ENCODE measurements around the gene ZNF598. TPM values are rescaled to one million over a fixed set of nuclear protein-coding genes. Genes with fewer than 3 reads are reported as not detected.
A peak's percentile ranks its signal among the peaks of the same experiment; 100 is the strongest.
"Not testable (repeated sequence)": the region's sequence is repeated elsewhere in the genome, so short reads cannot be mapped to it uniquely, and the experiment has no call there.

ZNF598 gene
- total and polyA plus RNA-seq, 2 experiments from 2014 or later, result 8.5 to 48.6 TPM

DNA sequence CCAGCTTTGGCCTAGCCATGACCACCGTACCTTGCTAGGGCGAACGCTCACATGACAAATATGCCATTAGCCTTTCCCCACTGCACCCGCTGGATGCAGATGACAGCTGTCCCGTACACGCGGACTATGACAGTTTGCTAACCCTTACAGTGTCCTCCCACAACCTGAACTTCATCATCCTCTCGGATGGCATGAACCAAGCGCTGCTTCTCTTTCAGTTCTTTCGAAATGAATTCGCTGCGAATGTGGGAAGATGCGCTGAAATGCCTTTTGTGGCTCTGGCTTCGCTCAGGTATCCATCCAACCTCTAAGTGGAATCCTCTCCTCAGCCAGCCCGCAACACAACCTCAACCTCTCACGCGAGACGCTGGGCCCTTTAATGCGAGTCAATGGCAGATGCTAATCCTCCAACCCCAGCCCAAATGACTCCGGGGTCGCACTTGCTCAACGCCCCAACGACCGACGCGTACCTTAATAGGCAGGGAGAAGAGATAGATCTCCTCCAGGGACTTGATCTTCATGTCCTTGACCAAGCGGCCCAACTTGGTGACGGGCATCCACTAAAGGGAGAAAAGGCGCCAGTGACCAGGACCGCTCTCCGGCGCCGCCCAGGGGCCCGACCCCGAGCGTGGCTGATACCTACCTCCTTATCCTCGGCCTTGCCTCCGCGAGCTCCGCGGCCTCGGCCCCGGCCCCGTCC lies 45.7 kb downstream of the ZNF598 start:
- TF ChIP-seq ZNF114 (CRISPR knock-in tag; IDR thresholded peaks at IDR 0.05), result no peak
- peak; percentile 42; the same call in 1 of the 2 replicates for TF ChIP-seq POLR2AphosphoS5 (IDR thresholded peaks at IDR 0.05; ENCODE audit: low read depth)
- H2AFZ ChIP-seq, result no peak overlapping the region
- peaks cover 38% of the 10 kb centered on the region; the same call in 1 of the 2 replicates for H3K4me1 ChIP-seq (ENCODE audit: insufficient read depth)
- ATAC-seq, result no peak
- Mint-ChIP-seq H3K9me3 (peaks cover 8% of the 10 kb centered on the region; the same call in 2 of the 3 replicates), H3K36me3 (ENCODE audit: low read depth) (peaks cover 44% of the 10 kb centered on the region), H3K27me3 (ENCODE audit: insufficient read depth, low read depth, poor library complexity) (peaks cover 58% of the 10 kb centered on the region), H3K27ac (peak overlapping the region; percentile 96), H3K4me1 (peaks cover 33% of the 10 kb centered on the region), H3K4me3 (peak overlapping the region; percentile 91)
- H3K4me2 ChIP-seq, result peak overlapping the region; percentile 100
- peaks cover 27% of the 10 kb centered on the region for H4K20me1 ChIP-seq (replicated peaks; ENCODE audit: insufficient read depth)
- peaks cover 40% of the 10 kb centered on the region for H3F3A ChIP-seq (replicated peaks; ENCODE audit: low read depth)
- peak overlapping the region; percentile 93 for H3K27ac ChIP-seq (ENCODE audit: low read depth)
- DNase-seq (ENCODE audit: low spot score), result no peak
- peaks cover 46% of the 10 kb centered on the region for H3K79me2 ChIP-seq (replicated peaks; ENCODE audit: insufficient read depth)
- peak overlapping the region; percentile 100 for H3K4me3 ChIP-seq
- peaks cover 25% of the 10 kb centered on the region for H3K36me3 ChIP-seq (ENCODE audit: insufficient read depth)
- no peaks in the 10 kb centered on the region for H3K9me2 ChIP-seq (ENCODE audit: insufficient read depth)
- no peaks in the 10 kb centered on the region for H3K27me3 ChIP-seq (ENCODE audit: insufficient read depth)

DNA sequence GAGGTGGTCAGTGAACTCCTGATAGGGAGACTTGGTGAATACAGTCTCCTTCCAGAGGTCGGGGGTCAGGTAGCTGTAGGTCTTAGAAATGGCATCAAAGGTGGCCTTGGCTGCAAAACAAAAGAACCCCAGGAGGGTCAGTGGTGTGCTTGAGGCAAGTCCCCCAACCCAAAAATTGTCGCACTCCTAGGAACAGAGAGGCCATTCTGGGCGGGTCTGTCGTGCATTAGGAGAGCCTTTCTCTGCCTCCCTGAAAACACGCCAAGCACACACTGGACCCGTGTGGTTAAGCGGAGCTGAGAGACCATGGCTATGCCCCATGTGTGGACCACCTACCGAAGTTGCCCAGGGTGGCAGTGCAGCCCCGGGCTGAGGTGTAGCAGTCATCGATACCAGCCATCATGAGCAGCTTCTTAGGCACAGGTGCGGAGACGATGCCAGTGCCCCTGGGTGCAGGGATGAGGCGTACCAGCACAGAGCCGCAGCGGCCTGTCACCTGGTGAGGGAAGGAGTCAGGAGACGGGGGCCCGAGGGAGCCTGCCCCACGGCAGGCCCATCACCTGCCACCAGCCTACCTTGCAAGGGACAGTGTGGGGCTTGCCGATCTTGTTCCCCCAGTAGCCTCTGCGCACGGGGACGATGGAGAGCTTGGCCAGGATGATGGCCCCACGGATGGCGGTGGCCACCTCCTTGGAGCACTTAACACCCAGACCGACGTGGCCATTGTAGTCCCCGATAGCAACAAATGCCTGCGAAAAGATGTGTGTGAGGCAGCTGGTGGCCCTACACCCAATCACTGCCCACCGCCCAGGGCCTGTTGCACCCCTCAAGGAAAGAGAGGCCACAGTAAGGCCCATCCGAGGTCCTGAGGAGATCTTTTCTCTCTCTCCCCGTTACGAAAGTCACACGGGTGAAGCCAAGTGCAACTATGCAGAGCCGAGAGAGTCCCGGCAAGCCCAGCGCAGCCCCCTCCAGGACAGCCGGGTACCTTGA lies 47.2 kb downstream of the ZNF598 start:
- peaks cover 46% of the 10 kb centered on the region for H3K79me2 ChIP-seq (replicated peaks; ENCODE audit: insufficient read depth)

DNA sequence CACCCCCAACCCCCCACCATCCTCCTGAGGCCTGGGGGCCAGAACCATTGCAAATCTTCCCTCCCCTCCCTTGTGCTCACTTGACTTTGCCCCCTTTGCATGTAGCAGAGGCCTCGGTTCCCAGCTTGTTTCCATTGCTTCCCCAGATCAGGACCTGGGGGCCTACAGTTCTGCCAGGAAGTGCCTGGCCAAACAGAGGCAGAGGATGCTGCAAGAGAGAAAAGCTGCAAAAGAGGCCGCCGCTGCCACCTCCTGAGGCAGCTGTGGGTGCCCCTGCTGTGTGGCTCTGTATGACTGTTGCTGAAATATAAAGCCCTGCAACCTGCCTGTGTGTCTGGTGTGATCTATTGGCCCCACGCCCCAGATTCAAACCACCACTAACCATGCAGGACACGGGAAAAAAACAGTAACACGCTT lies 48.0 kb downstream of the ZNF598 start:
- peaks cover 8% of the 10 kb centered on the region; the same call in 2 of the 3 replicates for H3K9me3 Mint-ChIP-seq
- Histone ChIP-seq H3F3A (replicated peaks; ENCODE audit: low read depth) (peaks cover 49% of the 10 kb centered on the region), H3K27ac (ENCODE audit: low read depth) (peak overlapping the region; percentile 93; the same call in 1 of the 2 replicates), H3K4me2 (peak overlapping the region; percentile 55), H3K9me2 (ENCODE audit: insufficient read depth) (no peaks in the 10 kb centered on the region), H2AFZ (no peak overlapping the region), H3K36me3 (ENCODE audit: insufficient read depth) (peaks cover 25% of the 10 kb centered on the region), H4K20me1 (replicated peaks; ENCODE audit: insufficient read depth) (peaks cover 27% of the 10 kb centered on the region), H3K27me3 (ENCODE audit: insufficient read depth) (no peaks in the 10 kb centered on the region), H3K4me1 (ENCODE audit: insufficient read depth) (peaks cover 38% of the 10 kb centered on the region; the same call in 1 of the 2 replicates), H3K4me3 (peak overlapping the region; percentile 36; the same call in 1 of the 2 replicates), H3K79me2 (replicated peaks; ENCODE audit: insufficient read depth) (peaks cover 46% of the 10 kb centered on the region)
- peaks cover 33% of the 10 kb centered on the region for H3K4me1 Mint-ChIP-seq
- DNase-seq (ENCODE audit: low spot score) (no peak), ATAC-seq (no peak)
- H3K4me3 Mint-ChIP-seq, result peak overlapping the region; percentile 91
- peaks cover 44% of the 10 kb centered on the region for H3K36me3 Mint-ChIP-seq (ENCODE audit: low read depth)
- peak overlapping the region; percentile 80 for H3K27ac Mint-ChIP-seq
- peaks cover 55% of the 10 kb centered on the region for H3K27me3 Mint-ChIP-seq (ENCODE audit: insufficient read depth, low read depth, poor library complexity)
- TF ChIP-seq EZH2phosphoT487 (IDR thresholded peaks at IDR 0.05; ENCODE audit: unreplicated experiment) (no peak), NANOG (IDR thresholded peaks at IDR 0.05; ENCODE audit: borderline replicate concordance) (no peak), POLR2AphosphoS5 (IDR thresholded peaks at IDR 0.05; ENCODE audit: low read depth) (no peak), EZH2 (IDR thresholded peaks at IDR 0.05; ENCODE audit: low read depth, unreplicated experiment) (no peak), JUNB (IDR thresholded peaks at IDR 0.05; ENCODE audit: unreplicated experiment) (no peak)
- TF ChIP-seq, protein P1, sequence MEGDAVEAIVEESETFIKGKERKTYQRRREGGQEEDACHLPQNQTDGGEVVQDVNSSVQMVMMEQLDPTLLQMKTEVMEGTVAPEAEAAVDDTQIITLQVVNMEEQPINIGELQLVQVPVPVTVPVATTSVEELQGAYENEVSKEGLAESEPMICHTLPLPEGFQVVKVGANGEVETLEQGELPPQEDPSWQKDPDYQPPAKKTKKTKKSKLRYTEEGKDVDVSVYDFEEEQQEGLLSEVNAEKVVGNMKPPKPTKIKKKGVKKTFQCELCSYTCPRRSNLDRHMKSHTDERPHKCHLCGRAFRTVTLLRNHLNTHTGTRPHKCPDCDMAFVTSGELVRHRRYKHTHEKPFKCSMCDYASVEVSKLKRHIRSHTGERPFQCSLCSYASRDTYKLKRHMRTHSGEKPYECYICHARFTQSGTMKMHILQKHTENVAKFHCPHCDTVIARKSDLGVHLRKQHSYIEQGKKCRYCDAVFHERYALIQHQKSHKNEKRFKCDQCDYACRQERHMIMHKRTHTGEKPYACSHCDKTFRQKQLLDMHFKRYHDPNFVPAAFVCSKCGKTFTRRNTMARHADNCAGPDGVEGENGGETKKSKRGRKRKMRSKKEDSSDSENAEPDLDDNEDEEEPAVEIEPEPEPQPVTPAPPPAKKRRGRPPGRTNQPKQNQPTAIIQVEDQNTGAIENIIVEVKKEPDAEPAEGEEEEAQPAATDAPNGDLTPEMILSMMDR (conservative IDR thresholded peaks at IDR 0.05; ENCODE audit: low read depth in 2 of 2), result no peak
- TF ChIP-seq, protein P2, sequence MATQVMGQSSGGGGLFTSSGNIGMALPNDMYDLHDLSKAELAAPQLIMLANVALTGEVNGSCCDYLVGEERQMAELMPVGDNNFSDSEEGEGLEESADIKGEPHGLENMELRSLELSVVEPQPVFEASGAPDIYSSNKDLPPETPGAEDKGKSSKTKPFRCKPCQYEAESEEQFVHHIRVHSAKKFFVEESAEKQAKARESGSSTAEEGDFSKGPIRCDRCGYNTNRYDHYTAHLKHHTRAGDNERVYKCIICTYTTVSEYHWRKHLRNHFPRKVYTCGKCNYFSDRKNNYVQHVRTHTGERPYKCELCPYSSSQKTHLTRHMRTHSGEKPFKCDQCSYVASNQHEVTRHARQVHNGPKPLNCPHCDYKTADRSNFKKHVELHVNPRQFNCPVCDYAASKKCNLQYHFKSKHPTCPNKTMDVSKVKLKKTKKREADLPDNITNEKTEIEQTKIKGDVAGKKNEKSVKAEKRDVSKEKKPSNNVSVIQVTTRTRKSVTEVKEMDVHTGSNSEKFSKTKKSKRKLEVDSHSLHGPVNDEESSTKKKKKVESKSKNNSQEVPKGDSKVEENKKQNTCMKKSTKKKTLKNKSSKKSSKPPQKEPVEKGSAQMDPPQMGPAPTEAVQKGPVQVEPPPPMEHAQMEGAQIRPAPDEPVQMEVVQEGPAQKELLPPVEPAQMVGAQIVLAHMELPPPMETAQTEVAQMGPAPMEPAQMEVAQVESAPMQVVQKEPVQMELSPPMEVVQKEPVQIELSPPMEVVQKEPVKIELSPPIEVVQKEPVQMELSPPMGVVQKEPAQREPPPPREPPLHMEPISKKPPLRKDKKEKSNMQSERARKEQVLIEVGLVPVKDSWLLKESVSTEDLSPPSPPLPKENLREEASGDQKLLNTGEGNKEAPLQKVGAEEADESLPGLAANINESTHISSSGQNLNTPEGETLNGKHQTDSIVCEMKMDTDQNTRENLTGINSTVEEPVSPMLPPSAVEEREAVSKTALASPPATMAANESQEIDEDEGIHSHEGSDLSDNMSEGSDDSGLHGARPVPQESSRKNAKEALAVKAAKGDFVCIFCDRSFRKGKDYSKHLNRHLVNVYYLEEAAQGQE (IDR thresholded peaks at IDR 0.05; ENCODE audit: unreplicated experiment), result no peak

More for the DNA sequence above, 47.2 kb downstream of the ZNF598 start:
- H2AFZ ChIP-seq; H3K9me3 Mint-ChIP-seq; ATAC-seq; H3K27me3 ChIP-seq (ENCODE audit: insufficient read depth); DNase-seq (ENCODE audit: low spot score); H3K9me2 ChIP-seq (ENCODE audit: insufficient read depth): not testable (repeated sequence)
- Mint-ChIP-seq H3K36me3 (ENCODE audit: low read depth) (peaks cover 44% of the 10 kb centered on the region), H3K4me3 (peak overlapping the region; percentile 91), H3K27me3 (ENCODE audit: insufficient read depth, low read depth, poor library complexity) (peaks cover 52% of the 10 kb centered on the region), H3K4me1 (peaks cover 33% of the 10 kb centered on the region), H3K27ac (peak overlapping the region; percentile 96)
- H3K36me3 ChIP-seq (ENCODE audit: insufficient read depth), result peaks cover 25% of the 10 kb centered on the region
- H3K27ac ChIP-seq (ENCODE audit: low read depth), result peak overlapping the region; percentile 93
- H3K4me1 ChIP-seq (ENCODE audit: insufficient read depth), result peaks cover 38% of the 10 kb centered on the region; the same call in 1 of the 2 replicates
- H4K20me1 ChIP-seq (replicated peaks; ENCODE audit: insufficient read depth), result peaks cover 27% of the 10 kb centered on the region
- peak overlapping the region; percentile 100 for H3K4me2 ChIP-seq
- peak overlapping the region; percentile 100 for H3K4me3 ChIP-seq
- H3F3A ChIP-seq (replicated peaks; ENCODE audit: low read depth), result peaks cover 46% of the 10 kb centered on the region
- 0 out of 2 replicates have a peak, but pooled peaks have one; percentile 5 for TF ChIP-seq POLR2AphosphoS5 (IDR thresholded peaks at IDR 0.05; ENCODE audit: low read depth)

Data from GM23338 (cell line).